Measurements from ENCODE around the gene RANBP1.

Gene RANBP1

DNA sequence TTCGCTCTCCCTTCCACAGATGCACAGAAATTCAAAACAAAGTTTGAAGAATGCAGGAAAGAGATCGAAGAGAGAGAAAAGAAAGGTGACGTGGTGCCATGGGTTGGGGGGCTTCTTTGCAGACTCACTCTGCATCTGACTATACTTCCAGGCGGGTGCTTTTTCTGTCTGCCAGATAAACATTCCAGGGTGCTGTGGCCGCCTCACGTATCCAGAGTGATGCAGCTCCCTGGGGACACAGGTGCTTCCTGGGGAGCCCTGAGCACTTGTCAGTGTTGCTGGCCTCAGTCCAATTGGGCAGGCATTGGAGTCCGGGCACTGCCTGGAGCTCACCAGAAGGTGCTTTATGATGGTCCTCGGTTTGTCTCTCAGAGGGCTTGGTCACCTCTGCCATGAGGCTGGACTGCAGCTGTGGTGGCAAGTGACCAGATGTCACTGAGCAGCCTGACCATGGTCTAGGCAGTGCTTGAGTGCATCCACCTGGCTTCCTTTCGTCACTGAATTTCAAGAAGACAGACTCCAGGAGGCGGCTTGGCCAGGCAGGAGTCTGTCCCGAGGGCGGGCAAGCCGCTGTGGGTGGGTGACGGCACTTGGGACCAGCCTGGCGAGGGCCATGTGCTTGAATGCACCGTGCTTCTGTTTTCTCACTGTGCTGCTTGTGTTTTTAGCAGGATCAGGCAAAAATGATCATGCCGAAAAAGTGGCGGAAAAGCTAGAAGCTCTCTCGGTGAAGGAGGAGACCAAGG lies 10.6 kb downstream of the RANBP1 start:
- DNase-seq (ENCODE audit: low read depth): no peak
- H3K4me3 ChIP-seq (ENCODE audit: low read length): no peak overlapping the region
- no peak for TF ChIP-seq CTCF (IDR thresholded peaks at IDR 0.05; ENCODE audit: insufficient read depth, low read depth, low read length, missing control alignments)

DNA sequence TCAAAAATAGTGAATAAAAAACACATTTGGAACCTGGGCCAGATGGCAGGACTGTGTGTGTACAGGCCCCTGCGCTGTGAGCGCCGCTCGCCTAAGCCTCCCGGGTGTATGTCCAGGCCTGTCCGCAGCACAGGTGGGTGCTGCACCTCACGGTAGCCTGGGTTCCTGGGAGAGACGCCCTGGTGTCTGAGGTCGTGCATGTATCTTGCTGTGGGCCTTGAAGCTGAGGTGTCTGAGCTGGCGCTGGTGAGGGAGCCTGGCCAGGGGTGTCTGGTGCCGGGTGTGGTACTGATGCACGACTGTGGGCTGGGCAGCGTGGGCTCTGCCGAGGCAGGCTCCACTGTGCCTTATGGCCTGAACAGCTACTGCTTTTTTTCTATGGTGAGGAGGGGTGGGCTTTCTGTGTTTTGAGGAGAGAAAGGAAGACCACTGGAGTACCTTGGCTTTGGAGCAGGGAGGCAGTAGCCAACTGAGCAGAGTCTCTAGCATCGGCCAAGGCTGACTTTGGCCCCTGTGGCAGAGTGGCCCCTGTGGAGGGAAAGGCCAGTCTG lies 11.5 kb downstream of the RANBP1 start:
- no peak for TF ChIP-seq CTCF (IDR thresholded peaks at IDR 0.05; ENCODE audit: insufficient read depth, low read depth, low read length, missing control alignments)

GRCh38 chr22:20127869-20128618 lies 12.1 kb downstream of the RANBP1 start:
- no peak for TF ChIP-seq CTCF (IDR thresholded peaks at IDR 0.05; ENCODE audit: insufficient read depth, low read depth, low read length, missing control alignments)
- no peak for DNase-seq (ENCODE audit: low read depth)
- H3K4me3 ChIP-seq (ENCODE audit: low read length): no peak overlapping the region

More for the DNA sequence above, 11.5 kb downstream of the RANBP1 start:
- DNase-seq (ENCODE audit: low read depth): no peak
- no peak overlapping the region for H3K4me3 ChIP-seq (ENCODE audit: low read length)

- no peak for DNase-seq (ENCODE audit: low read depth)
- H3K4me3 ChIP-seq (ENCODE audit: low read length): no peak overlapping the region
- TF ChIP-seq CTCF (IDR thresholded peaks at IDR 0.05; ENCODE audit: insufficient read depth, low read depth, low read length, missing control alignments): no peak
Measured at GRCh38 chr22:20128619-20128901, 12.7 kb downstream of the RANBP1 start.

DNA sequence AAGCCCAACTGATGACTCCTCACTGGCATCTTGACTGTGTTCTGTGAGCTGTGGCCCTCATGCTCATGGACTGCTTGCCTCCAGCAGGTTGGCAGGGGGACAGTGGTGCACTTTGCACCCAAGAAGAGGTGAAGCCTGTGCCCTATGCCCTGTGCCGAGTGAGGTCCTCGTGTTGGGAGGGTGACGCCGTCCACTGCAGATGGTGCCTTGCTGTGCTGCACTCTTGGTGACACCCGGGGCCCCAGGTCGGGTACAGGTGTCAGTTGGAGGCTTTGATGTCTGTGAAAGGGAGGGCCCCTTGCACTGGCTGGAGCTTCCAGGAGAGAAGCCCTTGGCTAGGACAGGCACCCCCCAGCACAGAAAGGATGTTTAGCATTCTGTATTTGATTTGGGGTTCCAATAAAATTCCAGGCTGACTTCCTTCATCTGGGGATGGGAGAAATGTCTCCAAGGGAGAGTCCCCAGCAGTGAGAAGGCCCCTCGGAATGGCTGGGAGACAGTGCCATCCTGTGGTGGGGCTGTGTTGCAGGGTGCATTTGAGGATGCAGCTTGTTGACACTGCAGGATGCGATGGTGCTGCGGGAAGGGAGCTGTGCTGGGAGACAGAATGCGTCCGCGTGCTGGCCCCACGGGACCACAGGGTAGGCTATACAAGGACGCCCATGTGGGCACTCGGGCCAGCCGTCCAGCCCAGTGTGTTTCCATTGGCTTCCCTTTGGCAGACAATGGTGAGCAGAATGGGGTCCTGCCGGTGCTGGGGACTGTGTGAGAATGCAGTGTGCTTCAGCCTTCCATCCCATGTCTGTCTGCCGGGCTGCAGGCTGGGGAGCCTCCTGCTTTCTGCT lies 13.2 kb downstream of the RANBP1 start:
- H3K4me3 ChIP-seq (ENCODE audit: low read length): no peak overlapping the region
- TF ChIP-seq CTCF (IDR thresholded peaks at IDR 0.05; ENCODE audit: insufficient read depth, low read depth, low read length, missing control alignments): peak; percentile 57
- DNase-seq (ENCODE audit: low read depth): peak; percentile 53

DNA sequence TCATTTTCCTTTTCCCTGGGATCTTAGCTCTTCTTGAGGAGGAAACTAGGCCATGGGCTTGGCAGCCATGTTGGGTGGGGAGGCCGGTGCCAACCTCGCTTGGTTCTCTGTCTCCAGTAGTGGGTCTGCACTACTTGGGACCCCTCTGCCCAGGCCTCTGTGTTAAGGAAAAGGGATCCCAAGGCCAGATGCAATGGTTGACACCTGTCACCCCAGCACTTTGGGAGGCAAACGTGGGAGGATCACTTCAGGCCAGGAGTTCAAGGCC lies 13.8 kb downstream of the RANBP1 start:
- DNase-seq (ENCODE audit: low read depth): no peak
- no peak for TF ChIP-seq CTCF (IDR thresholded peaks at IDR 0.05; ENCODE audit: insufficient read depth, low read depth, low read length, missing control alignments)
- H3K4me3 ChIP-seq (ENCODE audit: low read length): no peak overlapping the region
